GM12874 (cell line): ENCODE data around the gene SDHA.

Experiments used
- CTCF ChIP-seq: IDR thresholded peaks from 2 replicates; pipeline ENCODE4 v1.5.1; 2011; ENCODE audit warnings: low read depth, mild to moderate bottlenecking, control low read depth, low read length, moderate library complexity; ENCODE audit not compliant: insufficient read depth

SDHA gene

GRCh38 chr5:230711-231110 is 12.6 kb downstream of the SDHA start:
- TF ChIP-seq CTCF = no peak

GRCh38 chr5:231661-232060 is 13.5 kb downstream of the SDHA start:
- TF ChIP-seq CTCF = no peak

GRCh38 chr5:234450-234849 is 16.3 kb downstream of the SDHA start:
- TF ChIP-seq CTCF = no peak

GRCh38 chr5:252546-252945 is 34.4 kb downstream of the SDHA start:
- TF ChIP-seq CTCF = no peak

GRCh38 chr5:257148-257547 is 39.0 kb downstream of the SDHA start:
- no peak for TF ChIP-seq CTCF

- no peak for TF ChIP-seq CTCF
Measured at GRCh38 chr5:264338-264737, 46.2 kb downstream of the SDHA start.

GRCh38 chr5:267716-268115 is 49.6 kb downstream of the SDHA start:
- TF ChIP-seq CTCF = no peak

- TF ChIP-seq CTCF = no peak
Measured at GRCh38 chr5:270340-270739, 52.2 kb downstream of the SDHA start.
